B cell (primary cell): ENCODE measurements around the gene FRG2B.
"Not testable (repeated sequence)": the region's sequence is repeated elsewhere in the genome, so short reads cannot be mapped to it uniquely, and the experiment has no call there.

Experiments
- CTCF ChIP-seq: fragments of 200-600 bp; IDR thresholded peaks from one replicate; pipeline ENCODE4 v1.8.0; 2022; ENCODE audit warnings: antibody characterized with exemption, mild to moderate bottlenecking
- EZH2 ChIP-seq: IDR thresholded peaks from 2 replicates; pipeline ENCODE4 v1.6.1; 2012; ENCODE audit warnings: borderline replicate concordance, low read depth, mild to moderate bottlenecking, moderate library complexity, low read length; ENCODE audit not compliant: insufficient read depth, poor library complexity, severe bottlenecking

- TF ChIP-seq CTCF, EZH2: not testable (repeated sequence)
Measured at GRCh38 chr10:133577037-133577436, 49.6 kb downstream of the FRG2B start.
